Measurements from ENCODE around the gene PPP4R1.

PPP4R1 gene

GRCh38 chr18:9658087-9658641 is 43.8 kb upstream of the PPP4R1 start:
- Histone ChIP-seq H3K9me3 (no peaks in the 10 kb centered on the region), H3K4me3 (ENCODE audit: low read depth in 1 of 2, low read length in 1 of 2) (peak overlapping the region in 1 of 2 experiments; percentile 28), H3K27me3 (no peaks in the 10 kb centered on the region), H3K36me3 (no peaks in the 10 kb centered on the region), H3K27ac (peak overlapping the region; percentile 82), H3K4me1 (ENCODE audit: control insufficient read depth in 1 of 2, insufficient read depth in 1 of 2, low read depth in 1 of 2, low read length in 1 of 2) (peaks cover 13 to 18% of the 10 kb centered on the region in 2 experiments)
- TF ChIP-seq CTCF (IDR thresholded peaks at IDR 0.05): no peak

- Histone ChIP-seq H3K4me3 (ENCODE audit: low read depth in 1 of 2, low read length in 1 of 2) (no peak overlapping the region), H3K4me1 (ENCODE audit: control insufficient read depth in 1 of 2, insufficient read depth in 1 of 2, low read depth in 1 of 2, low read length in 1 of 2) (peaks cover 13 to 18% of the 10 kb centered on the region in 2 experiments), H3K9me3 (no peaks in the 10 kb centered on the region), H3K36me3 (no peaks in the 10 kb centered on the region), H3K27me3 (no peaks in the 10 kb centered on the region), H3K27ac (no peak overlapping the region)
- no peak for TF ChIP-seq CTCF (IDR thresholded peaks at IDR 0.05)
Measured at GRCh38 chr18:9655232-9655767, 40.9 kb upstream of the PPP4R1 start.

GRCh38 chr18:9653390-9653789 is 39.0 kb upstream of the PPP4R1 start:
- TF ChIP-seq CTCF (IDR thresholded peaks at IDR 0.05): no peak
- H3K27ac ChIP-seq: no peak overlapping the region
- H3K9me3 ChIP-seq: no peaks in the 10 kb centered on the region
- no peaks in the 10 kb centered on the region for H3K36me3 ChIP-seq
- H3K27me3 ChIP-seq: no peaks in the 10 kb centered on the region
- peaks cover 17 to 26% of the 10 kb centered on the region in 2 experiments for H3K4me1 ChIP-seq (ENCODE audit: control insufficient read depth in 1 of 2, insufficient read depth in 1 of 2, low read depth in 1 of 2, low read length in 1 of 2)
- no peak overlapping the region for H3K4me3 ChIP-seq (ENCODE audit: low read depth in 1 of 2, low read length in 1 of 2)

GRCh38 chr18:9649164-9649540 is 34.8 kb upstream of the PPP4R1 start:
- no peak for TF ChIP-seq CTCF (IDR thresholded peaks at IDR 0.05)
- Histone ChIP-seq H3K27me3 (no peaks in the 10 kb centered on the region), H3K4me1 (ENCODE audit: control insufficient read depth in 1 of 2, insufficient read depth in 1 of 2, low read depth in 1 of 2, low read length in 1 of 2) (peaks cover 25 to 34% of the 10 kb centered on the region in 2 experiments), H3K4me3 (ENCODE audit: low read depth in 1 of 2, low read length in 1 of 2) (peak overlapping the region in 1 of 2 experiments; percentile 37), H3K27ac (peak overlapping the region; percentile 84), H3K9me3 (no peaks in the 10 kb centered on the region), H3K36me3 (no peaks in the 10 kb centered on the region)

GRCh38 chr18:9648431-9649163 is 34.2 kb upstream of the PPP4R1 start:
- Histone ChIP-seq H3K9me3 (no peaks in the 10 kb centered on the region), H3K36me3 (no peaks in the 10 kb centered on the region), H3K27ac (peak overlapping the region; percentile 84)

More at GRCh38 chr18:9648431-9649163, 34.2 kb upstream of the PPP4R1 start:
- no peak for TF ChIP-seq CTCF (IDR thresholded peaks at IDR 0.05)
- Histone ChIP-seq H3K27me3 (no peaks in the 10 kb centered on the region), H3K4me3 (ENCODE audit: low read depth in 1 of 2, low read length in 1 of 2) (peak overlapping the region in 1 of 2 experiments; percentile 37), H3K4me1 (ENCODE audit: control insufficient read depth in 1 of 2, insufficient read depth in 1 of 2, low read depth in 1 of 2, low read length in 1 of 2) (peaks cover 25 to 34% of the 10 kb centered on the region in 2 experiments)

Measured in neutrophil (primary cell).